ENCODE results near the gene SCTR.

GRCh38 chr2:119496682-119497081, 27.6 kb downstream of the SCTR start:
- no peak for TF ChIP-seq CTCF (IDR thresholded peaks at IDR 0.05)
- no peak for TF ChIP-seq EZH2 (IDR thresholded peaks at IDR 0.05; ENCODE audit: borderline replicate concordance, insufficient read depth, low read depth, low read length, poor library complexity, severe bottlenecking)
